GM12878 (cell line): ENCODE results near the gene AMMECR1. TPM values are rescaled to one million over a fixed set of nuclear protein-coding genes. Genes with fewer than 3 reads are reported as not detected.
"Not testable (repeated sequence)": the region's sequence is repeated elsewhere in the genome, so short reads cannot be mapped to it uniquely, and the experiment has no call there.

ENCODE experiments used
- ATAC-seq: fragments of 200-7000 bp; cut with Tn5 transposase; 3 replicates; pipeline ENCODE4 v1.9.1; 2020; ENCODE audit warnings: mild to moderate bottlenecking, moderate library complexity
- BruUV-seq: library from RNA; stranded (reverse); fragments of 400-500 nt; replicated peaks from 2 replicates; lab custom pipeline; 2021; lab: Mats Ljungman, UMichigan
- CTCF ChIA-PET: fragments of 300-600 bp; sonication (Branson Sonifier 250); formaldehyde crosslinking; extraction: SDS; loops from one replicate; lab custom pipeline; 2021; ENCODE audit warnings: inconsistent platforms; lab: Yijun Ruan, JAX
- POLR2A ChIA-PET: fragments of 350-600 bp; formaldehyde crosslinking; extraction: SDS; loops from one replicate; lab custom pipeline; 2021; ENCODE audit warnings: inconsistent platforms; lab: Charles Lee
- RAD21 ChIA-PET: fragments of 300-600 bp; sonication (Branson Sonifier 250); formaldehyde crosslinking; loops from one replicate; lab custom pipeline; 2023; ENCODE audit warnings: antibody characterized with exemption; ENCODE audit not compliant: unreplicated experiment; lab: Charles Lee
- SMC1A ChIA-PET: fragments of 300-600 bp; sonication (Branson Sonifier 250); formaldehyde crosslinking; loops from one replicate; lab custom pipeline; 2023; ENCODE audit not compliant: unreplicated experiment, uncharacterized antibody; lab: Charles Lee
- DNase-seq: peaks from one replicate; pipeline ENCODE4 v3.0.0-alpha.2; 2011; ENCODE audit warnings: low read depth, low spot score
- FAIRE-seq: peaks from 3 replicates; lab custom pipeline; 2011; peaks lifted over from hg19 to GRCh38; lab: Jason Lieb, UNC
- H2AFZ ChIP-seq: 2 replicates; pipeline ENCODE4 v1.6.0; 2011; ENCODE audit warnings: low read depth, low read length, control low read depth; ENCODE audit not compliant: control insufficient read depth
- H3K27ac ChIP-seq: 2 replicates; pipeline ENCODE4 v1.5.1; 2011; ENCODE audit warnings: control low read depth; ENCODE audit not compliant: control insufficient read depth, insufficient read depth
- H3K27me3 ChIP-seq, 2 experiments: replicated peaks in 1 of 2; 2 replicates each; pipeline versions ENCODE4 v1.6.0 to v1.6.1; 2011; ENCODE audit warnings: low read length in 1 of 2; ENCODE audit not compliant: control insufficient read depth in 2 of 2, insufficient read depth in 2 of 2
- H3K36me3 ChIP-seq, 2 experiments: 2 replicates each; pipeline ENCODE4 v1.5.1; 2011; ENCODE audit warnings: low read length in 1 of 2; ENCODE audit not compliant: control insufficient read depth in 2 of 2, insufficient read depth in 2 of 2
- H3K4me1 ChIP-seq: 2 replicates; pipeline ENCODE4 v1.6.1; 2011; ENCODE audit warnings: mild to moderate bottlenecking, low read length, moderate library complexity, mixed read lengths; ENCODE audit not compliant: control insufficient read depth, insufficient read depth
- H3K4me2 ChIP-seq: 2 replicates; pipeline ENCODE4 v1.6.0; 2011; ENCODE audit warnings: control low read depth; ENCODE audit not compliant: control insufficient read depth, insufficient read depth
- H3K4me3 ChIP-seq: fragments of 200-600 bp; sonication (generic); 2 replicates; pipeline ENCODE4 v1.5.1; 2016
- H3K79me2 ChIP-seq: 2 replicates; pipeline ENCODE4 v1.6.0; 2011; ENCODE audit warnings: low read length; ENCODE audit not compliant: control insufficient read depth, insufficient read depth
- H3K9ac ChIP-seq: 2 replicates; pipeline ENCODE4 v1.8.0; 2011; ENCODE audit warnings: low read length, control low read depth, mixed read lengths; ENCODE audit not compliant: control insufficient read depth, insufficient read depth
- H3K9me3 ChIP-seq: replicated peaks from 3 replicates; pipeline ENCODE4 v1.5.1; 2011; ENCODE audit warnings: mild to moderate bottlenecking, low read length; ENCODE audit not compliant: control insufficient read depth, insufficient read depth
- H4K20me1 ChIP-seq: 2 replicates; pipeline ENCODE4 v1.6.0; 2011; ENCODE audit not compliant: control insufficient read depth, insufficient read depth
- BRCA1 ChIP-seq: IDR thresholded peaks from 2 replicates; pipeline ENCODE4 v1.6.1; 2011; ENCODE audit warnings: low read depth, low read length, improper control_type of control experiment
- CBX5 ChIP-seq: sonication (generic); IDR thresholded peaks from 2 replicates; pipeline ENCODE4 v1.6.1; 2016; ENCODE audit warnings: low read depth, moderate library complexity, mild to moderate bottlenecking, inconsistent platforms
- CEBPB ChIP-seq, 2 experiments: fragments of 150-350 bp in 1 of 2; IDR thresholded peaks; 2 replicates each; pipeline ENCODE4 v1.6.1; 2012 to 2014; ENCODE audit warnings: low read depth in 2 of 2, low read length in 2 of 2, borderline replicate concordance in 1 of 2, inconsistent platforms in 1 of 2
- EP300 ChIP-seq, 2 experiments: fragments of 150-350 bp in 1 of 2; IDR thresholded peaks; 2 replicates each; pipeline ENCODE4 v1.6.1; 2011 to 2012; ENCODE audit warnings: low read depth in 2 of 2, low read length in 2 of 2, borderline replicate concordance in 1 of 2, improper control_type of control experiment in 1 of 2, inconsistent platforms in 1 of 2; ENCODE audit not compliant: control insufficient read depth in 1 of 2
- HDGF ChIP-seq: fragments of 450-650 bp; IDR thresholded peaks from 2 replicates; pipeline ENCODE4 v1.6.1; 2016; ENCODE audit warnings: antibody characterized with exemption
- IKZF1 ChIP-seq: fragments of 450-650 bp; conservative IDR thresholded peaks from 2 replicates; pipeline ENCODE4 v1.6.1; 2017; ENCODE audit warnings: antibody characterized with exemption, mild to moderate bottlenecking
- JUNB ChIP-seq: IDR thresholded peaks from 2 replicates; pipeline ENCODE4 v1.6.1; 2016; ENCODE audit warnings: antibody characterized with exemption, mild to moderate bottlenecking
- MEF2B ChIP-seq: fragments of 450-650 bp; IDR thresholded peaks from 2 replicates; pipeline ENCODE4 v1.6.1; 2018; ENCODE audit warnings: mild to moderate bottlenecking, moderate library complexity; ENCODE audit not compliant: partially characterized antibody, poor library complexity, severe bottlenecking
- SP1 ChIP-seq: IDR thresholded peaks from one replicate; pipeline ENCODE4 v1.6.1; 2011; ENCODE audit warnings: low read depth, low read length
- SUPT20H ChIP-seq: IDR thresholded peaks from 2 replicates; pipeline ENCODE4 v1.6.1; 2011; ENCODE audit warnings: low read depth, mild to moderate bottlenecking, low read length, moderate library complexity, borderline replicate concordance; ENCODE audit not compliant: control insufficient read depth
- SUZ12 ChIP-seq: fragments of 200-600 bp; sonication (generic); IDR thresholded peaks from one replicate; pipeline ENCODE4 v1.6.1; 2018; ENCODE audit warnings: antibody characterized with exemption, mild to moderate bottlenecking; ENCODE audit not compliant: unreplicated experiment
- YY1 ChIP-seq: IDR thresholded peaks from 2 replicates; pipeline ENCODE4 v1.6.1; 2011; ENCODE audit warnings: low read depth, mild to moderate bottlenecking, low read length
- WGBS: methylation state at CpG from one replicate; pipeline ENCODE4 v1.1.6; 2016; ENCODE audit warnings: low lambda C conversion rate; ENCODE audit not compliant: insufficient replicate concordance, insufficient coverage; ENCODE audit errors: missing lambda C conversion rate; 5-methylcytosine and 5-hydroxymethylcytosine counted together
- in situ Hi-C: fragments of 300-500 bp; cut with MboI; formaldehyde crosslinking; loops from 9 replicates; pipeline ENCODE4 v1.14.3; 2018; ENCODE audit warnings: mixed read lengths
- intact Hi-C: fragments of 100-400 bp; cut with micrococcal nuclease; formaldehyde crosslinking; loops from one replicate; pipeline ENCODE4 v1.14.2; 2022; ENCODE audit not compliant: unreplicated experiment
- polyA plus RNA-seq, 11 experiments: library from polyadenylated mRNA; depleted of rRNA in 4 of 11; unstranded in 6 of 11; stranded (reverse) in 5 of 11; fragments of >200 nt; fragmentation: Nextera tagmentation in 4 of 11; fragmentation: Illumina TruSeq in 1 of 11; extraction: Ambion mirVana in 4 of 11; extraction: Trizol in 1 of 11; gene quantifications; 1 replicate in 1 of 11; 2 replicates in 10 of 11; pipeline versions ENCODE4 v1.2.1 to v1.2.3, GENCODE V29; 2011 to 2016; ENCODE audit warnings: inconsistent platforms in 2 of 11, missing spikeins in 2 of 11, low read depth in 1 of 11
- total RNA-seq, 4 experiments: library from RNA; depleted of rRNA in 3 of 4; stranded (reverse); fragments of >200 nt in 3 of 4; fragmentation: Illumina TruSeq in 1 of 4; extraction: Trizol in 1 of 4; gene quantifications; 2 replicates each; pipeline versions ENCODE4 v1.2.1 to v1.2.3, GENCODE V29; 2013 to 2021
- TF ChIP-seq, protein P1 (sequence below): fragments of 450-650 bp; IDR thresholded peaks from 2 replicates; pipeline ENCODE4 v1.6.1; 2018; ENCODE audit warnings: borderline replicate concordance, mild to moderate bottlenecking; ENCODE audit not compliant: partially characterized antibody
- TF ChIP-seq, protein P2 (sequence below): IDR thresholded peaks from 2 replicates; pipeline ENCODE4 v1.6.1; 2012; ENCODE audit warnings: low read depth, low read length, improper control_type of control experiment

Gene AMMECR1
- total and polyA plus RNA-seq, 10 of the 15 experiments (the other 5 are each of a cell fraction or from before 2014, with no cell fraction given): 4.9 to 25.6 (median 10.7) TPM

DNA sequence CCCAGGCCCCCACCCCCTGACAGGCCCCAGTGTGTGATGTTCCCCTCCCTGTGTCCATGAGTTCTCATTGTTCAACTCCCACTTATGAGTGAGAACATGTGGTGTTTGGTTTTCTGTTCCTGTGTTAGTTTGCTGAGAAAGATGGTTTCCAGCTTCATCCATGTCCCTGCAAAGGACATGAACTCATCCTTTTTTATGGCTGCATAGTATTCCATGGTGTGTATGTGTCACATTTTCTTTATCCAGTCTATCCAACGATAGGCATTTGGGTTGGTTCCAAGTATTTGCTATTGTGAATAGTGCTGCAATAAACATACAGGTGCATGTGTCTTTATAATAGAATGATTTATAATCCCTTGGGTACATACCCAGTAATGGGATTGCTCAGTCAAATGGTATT is 10.7 kb upstream of the AMMECR1 start:
- POLR2A ChIA-PET, FAIRE-seq: not testable (repeated sequence)
- WGBS: 33% methylated on average over 1 of the region's 1 CpG

DNA sequence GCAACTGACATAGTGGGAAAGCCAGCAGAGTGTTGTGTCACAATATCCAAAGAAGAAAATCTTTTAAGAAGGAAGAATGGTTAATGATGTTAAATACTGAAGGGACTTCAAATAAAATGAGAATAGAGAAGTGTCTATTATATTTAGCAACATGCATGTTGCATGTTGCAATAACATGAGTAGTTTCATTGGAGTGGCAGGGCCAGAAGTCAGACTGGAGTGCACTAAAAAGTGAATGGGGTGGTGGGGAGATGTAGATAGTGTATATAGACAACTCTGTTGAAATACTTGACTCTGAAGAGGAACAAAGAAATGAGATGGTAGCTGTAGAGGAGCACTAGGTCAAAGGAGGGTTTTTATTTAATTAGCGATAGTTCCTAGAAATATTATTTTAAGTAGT is 9.5 kb upstream of the AMMECR1 start:
- no peak overlapping the region for H3K27ac ChIP-seq
- no peak overlapping the region for H3K9ac ChIP-seq
- H2AFZ ChIP-seq: no peak overlapping the region
- no peaks in the 10 kb centered on the region for H3K27me3 ChIP-seq
- no peak for ATAC-seq
- no peaks in the 10 kb centered on the region; the same call in 2 of the 3 replicates for H3K9me3 ChIP-seq
- in situ Hi-C loops (no loop called here), intact Hi-C loops (no loop called here)
- H4K20me1 ChIP-seq: no peaks in the 10 kb centered on the region
- H3K4me2 ChIP-seq: no peak overlapping the region
- DNase-seq: no peak
- WGBS: 100% methylated on average over 1 of the region's 1 CpG
- no peaks in the 10 kb centered on the region for H3K79me2 ChIP-seq
- POLR2A ChIA-PET: no interaction called here
- no peaks in the 10 kb centered on the region for H3K4me1 ChIP-seq
- BruUV-seq: no TSS peak
- no peak for FAIRE-seq
- TF ChIP-seq SUPT20H (no peak), SUZ12 (no peak), BRCA1 (no peak), JUNB (no peak), CEBPB (IDR thresholded peaks at IDR 0.05; ENCODE audit: borderline replicate concordance in 1 of 2, low read depth in 2 of 2, low read length in 2 of 2) (no peak), IKZF1 (no peak), SP1 (no peak), CBX5 (no peak), YY1 (no peak), MEF2B (no peak), EP300 (IDR thresholded peaks at IDR 0.05; ENCODE audit: borderline replicate concordance in 1 of 2, control insufficient read depth in 1 of 2, low read depth in 2 of 2, low read length in 2 of 2) (no peak), HDGF (no peak)
- TF ChIP-seq, protein P1, sequence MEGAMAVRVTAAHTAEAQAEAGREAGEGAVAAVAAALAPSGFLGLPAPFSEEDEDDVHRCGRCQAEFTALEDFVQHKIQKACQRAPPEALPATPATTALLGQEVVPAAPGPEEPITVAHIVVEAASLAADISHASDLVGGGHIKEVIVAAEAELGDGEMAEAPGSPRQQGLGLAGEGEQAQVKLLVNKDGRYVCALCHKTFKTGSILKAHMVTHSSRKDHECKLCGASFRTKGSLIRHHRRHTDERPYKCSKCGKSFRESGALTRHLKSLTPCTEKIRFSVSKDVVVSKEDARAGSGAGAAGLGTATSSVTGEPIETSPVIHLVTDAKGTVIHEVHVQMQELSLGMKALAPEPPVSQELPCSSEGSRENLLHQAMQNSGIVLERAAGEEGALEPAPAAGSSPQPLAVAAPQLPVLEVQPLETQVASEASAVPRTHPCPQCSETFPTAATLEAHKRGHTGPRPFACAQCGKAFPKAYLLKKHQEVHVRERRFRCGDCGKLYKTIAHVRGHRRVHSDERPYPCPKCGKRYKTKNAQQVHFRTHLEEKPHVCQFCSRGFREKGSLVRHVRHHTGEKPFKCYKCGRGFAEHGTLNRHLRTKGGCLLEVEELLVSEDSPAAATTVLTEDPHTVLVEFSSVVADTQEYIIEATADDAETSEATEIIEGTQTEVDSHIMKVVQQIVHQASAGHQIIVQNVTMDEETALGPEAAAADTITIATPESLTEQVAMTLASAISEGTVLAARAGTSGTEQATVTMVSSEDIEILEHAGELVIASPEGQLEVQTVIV: no peak
- TF ChIP-seq, protein P2, sequence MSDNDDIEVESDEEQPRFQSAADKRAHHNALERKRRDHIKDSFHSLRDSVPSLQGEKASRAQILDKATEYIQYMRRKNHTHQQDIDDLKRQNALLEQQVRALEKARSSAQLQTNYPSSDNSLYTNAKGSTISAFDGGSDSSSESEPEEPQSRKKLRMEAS: no peak
- SMC1A ChIA-PET: no interaction called here
- CTCF ChIA-PET: no interaction called here
- RAD21 ChIA-PET: no interaction called here
- no peaks in the 10 kb centered on the region for H3K36me3 ChIP-seq
- no peak overlapping the region for H3K4me3 ChIP-seq

More for the DNA sequence above, 10.7 kb upstream of the AMMECR1 start:
- H2AFZ ChIP-seq, H3K79me2 ChIP-seq, H3K4me3 ChIP-seq, H3K4me2 ChIP-seq, H3K9me3 ChIP-seq, H3K9ac ChIP-seq, RAD21 ChIA-PET, intact Hi-C loops, H3K27me3 ChIP-seq, DNase-seq, SMC1A ChIA-PET, in situ Hi-C loops, ATAC-seq, H3K4me1 ChIP-seq, H3K27ac ChIP-seq, H3K36me3 ChIP-seq, BruUV-seq, CTCF ChIA-PET, H4K20me1 ChIP-seq: not testable (repeated sequence)
